HFFc6 (cell line): ENCODE results near the gene MCTP1. TPM values are rescaled to one million over a fixed set of nuclear protein-coding genes. Genes with fewer than 3 reads are reported as not detected.

ENCODE experiments used
- DNase-seq: peaks from one replicate; pipeline ENCODE4 v3.0.0-alpha.2; 2018
- H3K27ac Mint-ChIP-seq: 2 replicates; pipeline ENCODE4 v1.8.0; 2020; ENCODE audit warnings: mild to moderate bottlenecking, mixed read lengths
- H3K27me3 Mint-ChIP-seq: 2 replicates; pipeline ENCODE4 v1.8.0; 2021; ENCODE audit warnings: mild to moderate bottlenecking, moderate library complexity, mixed read lengths; ENCODE audit not compliant: insufficient read depth
- H3K36me3 Mint-ChIP-seq: 2 replicates; pipeline ENCODE4 v1.8.0; 2021; ENCODE audit warnings: low read depth, mixed read lengths
- H3K4me1 Mint-ChIP-seq: 2 replicates; pipeline ENCODE4 v1.8.0; 2020; ENCODE audit warnings: low read depth, mixed read lengths
- H3K4me3 Mint-ChIP-seq: 2 replicates; pipeline ENCODE4 v1.8.0; 2020; ENCODE audit warnings: mild to moderate bottlenecking, moderate library complexity, mixed read lengths
- H3K9me3 Mint-ChIP-seq: 2 replicates; pipeline ENCODE4 v1.8.0; 2020; ENCODE audit warnings: mild to moderate bottlenecking, mixed read lengths
- CTCF ChIP-seq: fragments of 200-600 bp; sonication (generic); IDR thresholded peaks from 2 replicates; pipeline ENCODE4 v1.5.0; 2021; ENCODE audit warnings: antibody characterized with exemption, mild to moderate bottlenecking
- total RNA-seq, 6 experiments: library from RNA; stranded (reverse); fragmentation: NEBNext Ultra II Directional; extraction: Animal tissue kit (Norgen Biotek cat#: 25700); gene quantifications; 2 replicates in 1 of 6; 3 replicates in 5 of 6; pipeline ENCODE4 v1.2.3, GENCODE V29; 2021

The MCTP1 gene
- total RNA-seq, 6 experiments from 2014 or later: 1.0 to 5.2 (median 3.9) TPM

GRCh38 chr5:95111141-95111540, 173.8 kb downstream of the MCTP1 start:
- TF ChIP-seq CTCF: no peak
- Mint-ChIP-seq H3K4me3 (no peak overlapping the region), H3K4me1 (peaks cover 14% of the 10 kb centered on the region), H3K27me3 (peaks cover 4% of the 10 kb centered on the region; the same call in 1 of the 2 replicates), H3K27ac (no peak overlapping the region), H3K9me3 (no peaks in the 10 kb centered on the region), H3K36me3 (no peaks in the 10 kb centered on the region)
- DNase-seq: no peak

- DNase-seq: no peak
- no peak overlapping the region for H3K4me3 Mint-ChIP-seq
- H3K9me3 Mint-ChIP-seq: no peaks in the 10 kb centered on the region
- no peak for TF ChIP-seq CTCF
- no peaks in the 10 kb centered on the region for H3K36me3 Mint-ChIP-seq
- H3K27me3 Mint-ChIP-seq: peaks cover 4% of the 10 kb centered on the region; the same call in 1 of the 2 replicates
- H3K4me1 Mint-ChIP-seq: peaks cover 14% of the 10 kb centered on the region
- H3K27ac Mint-ChIP-seq: no peak overlapping the region
Observed at GRCh38 chr5:95110118-95110517, 174.8 kb downstream of the MCTP1 start.

GRCh38 chr5:95107138-95107537, 177.8 kb downstream of the MCTP1 start:
- no peak for TF ChIP-seq CTCF
- Mint-ChIP-seq H3K27ac (no peak overlapping the region), H3K9me3 (no peaks in the 10 kb centered on the region), H3K27me3 (peaks cover 10% of the 10 kb centered on the region), H3K4me3 (no peak overlapping the region), H3K4me1 (no peaks in the 10 kb centered on the region), H3K36me3 (no peaks in the 10 kb centered on the region)
- DNase-seq: no peak

GRCh38 chr5:95105638-95106037, 179.3 kb downstream of the MCTP1 start:
- no peaks in the 10 kb centered on the region for H3K4me1 Mint-ChIP-seq

GRCh38 chr5:95102687-95103086, 182.2 kb downstream of the MCTP1 start:
- no peak for TF ChIP-seq CTCF
- Mint-ChIP-seq H3K27ac (no peak overlapping the region), H3K36me3 (no peaks in the 10 kb centered on the region), H3K4me1 (no peaks in the 10 kb centered on the region), H3K27me3 (peaks cover 5% of the 10 kb centered on the region), H3K4me3 (no peak overlapping the region), H3K9me3 (no peaks in the 10 kb centered on the region)
- no peak for DNase-seq

More at GRCh38 chr5:95105638-95106037, 179.3 kb downstream of the MCTP1 start:
- Mint-ChIP-seq H3K27me3 (peaks cover 10% of the 10 kb centered on the region), H3K36me3 (no peaks in the 10 kb centered on the region), H3K9me3 (no peaks in the 10 kb centered on the region), H3K4me3 (no peak overlapping the region), H3K27ac (no peak overlapping the region)
- no peak for DNase-seq
- no peak for TF ChIP-seq CTCF

- Mint-ChIP-seq H3K4me3 (no peak overlapping the region), H3K4me1 (no peaks in the 10 kb centered on the region), H3K27ac (no peak overlapping the region), H3K36me3 (no peaks in the 10 kb centered on the region), H3K27me3 (peaks cover 5% of the 10 kb centered on the region), H3K9me3 (no peaks in the 10 kb centered on the region)
- no peak for DNase-seq
- no peak for TF ChIP-seq CTCF
Observed at GRCh38 chr5:95102080-95102479, 182.8 kb downstream of the MCTP1 start.
